CD4-positive, alpha-beta T cell treated with Interleukin-15 for 1 hour (primary cell): Measurements from ENCODE around the gene GKN2.

Source experiments
- DNase-seq: peaks from one replicate; pipeline ENCODE4 v3.0.0-alpha.2; 2020

The GKN2 gene

GRCh38 chr2:68952887-68953521, at the start of gene GKN2:
Gene GKN2 (minus strand): TSS chr2:68952893. CDS start chr2:68952861, 32 bp downstream.
- no peak for DNase-seq

GRCh38 chr2:69001879-69002278, 49.2 kb upstream of the GKN2 start:
- no peak for DNase-seq

GRCh38 chr2:68997401-68997800, 44.7 kb upstream of the GKN2 start:
- DNase-seq, result no peak

GRCh38 chr2:68995916-68996315, 43.2 kb upstream of the GKN2 start:
- DNase-seq, result no peak

- DNase-seq, result no peak
These were observed 42.2 kb upstream of the GKN2 start for GRCh38 chr2:68994864-68995263.

GRCh38 chr2:68993660-68994059, 41.0 kb upstream of the GKN2 start:
- DNase-seq, result no peak

GRCh38 chr2:68992933-68993332, 40.2 kb upstream of the GKN2 start:
- DNase-seq, result no peak

- DNase-seq, result no peak
These were observed 39.6 kb upstream of the GKN2 start for GRCh38 chr2:68992341-68992740.

- DNase-seq, result no peak
These were observed 36.3 kb upstream of the GKN2 start for GRCh38 chr2:68989035-68989434.

- no peak for DNase-seq
These were observed 34.4 kb upstream of the GKN2 start for GRCh38 chr2:68987021-68987503.

GRCh38 chr2:68980956-68981355, 28.3 kb upstream of the GKN2 start:
- no peak for DNase-seq

- no peak for DNase-seq
These were observed 25.4 kb upstream of the GKN2 start for GRCh38 chr2:68978098-68978497.

GRCh38 chr2:68977453-68977852, 24.8 kb upstream of the GKN2 start:
- DNase-seq, result no peak

- DNase-seq, result no peak
These were observed 23.2 kb upstream of the GKN2 start for GRCh38 chr2:68975844-68976243.

GRCh38 chr2:68974946-68975665, 22.4 kb upstream of the GKN2 start:
- no peak for DNase-seq

GRCh38 chr2:68974251-68974650, 21.6 kb upstream of the GKN2 start, which contains the start of gene GKN1:
Gene GKN1 (plus strand): TSS chr2:68974636. CDS start chr2:68974678, 42 bp downstream.
- DNase-seq, result no peak

GRCh38 chr2:68971591-68972231, 19.0 kb upstream of the GKN2 start:
- no peak for DNase-seq

GRCh38 chr2:68970566-68971265, 18.0 kb upstream of the GKN2 start:
- no peak for DNase-seq

- no peak for DNase-seq
These were observed 17.2 kb upstream of the GKN2 start for GRCh38 chr2:68969736-68970490.

- DNase-seq, result no peak
These were observed 15.5 kb upstream of the GKN2 start for GRCh38 chr2:68968221-68968620.

GRCh38 chr2:68964282-68964681, 11.6 kb upstream of the GKN2 start:
- no peak for DNase-seq

- no peak for DNase-seq
These were observed 8.7 kb upstream of the GKN2 start for GRCh38 chr2:68961380-68961779.

GRCh38 chr2:68959001-68959400, 6.3 kb upstream of the GKN2 start:
- DNase-seq, result no peak
